ENCODE results near the gene RPP38. TPM values are rescaled to one million over a fixed set of nuclear protein-coding genes. Genes with fewer than 3 reads are reported as not detected.

Gene RPP38
- total and polyA plus RNA-seq, 5 experiments from 2014 or later, result 15.0 to 32.0 (median 19.9) TPM

DNA sequence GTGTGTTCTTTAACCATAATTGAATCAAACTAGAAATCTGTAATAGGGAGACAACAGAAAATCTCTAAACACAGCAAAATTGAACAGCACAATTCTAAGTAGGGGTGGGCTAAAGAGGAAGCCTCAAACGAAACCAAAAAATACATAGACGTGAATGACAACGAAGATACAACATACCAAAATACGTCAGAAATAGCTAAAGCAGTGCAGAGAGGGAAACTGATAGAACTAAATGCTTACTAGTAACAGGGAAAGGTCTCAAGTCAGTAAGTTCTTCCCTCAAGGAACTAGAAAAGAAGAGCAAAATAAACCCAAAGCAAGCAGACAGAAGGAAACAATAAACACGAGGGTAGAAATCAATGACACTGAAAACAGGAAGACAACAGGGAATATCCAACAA is 19.1 kb downstream of the RPP38 start:
- Mint-ChIP-seq H3K36me3 (peaks cover 0 to 26% (median 26%) of the 10 kb centered on the region in 3 donors), H3K4me1 (peaks cover 0 to 7% (median 5%) of the 10 kb centered on the region in 4 donors), H3K9me3 (no peaks in the 10 kb centered on the region), H3K4me3 (no peak overlapping the region), H3K27ac (no peak overlapping the region), H3K27me3 (no peaks in the 10 kb centered on the region)
- POLR2A ChIA-PET, result no interaction called here
- ATAC-seq (no peak), DNase-seq (no peak)

DNA sequence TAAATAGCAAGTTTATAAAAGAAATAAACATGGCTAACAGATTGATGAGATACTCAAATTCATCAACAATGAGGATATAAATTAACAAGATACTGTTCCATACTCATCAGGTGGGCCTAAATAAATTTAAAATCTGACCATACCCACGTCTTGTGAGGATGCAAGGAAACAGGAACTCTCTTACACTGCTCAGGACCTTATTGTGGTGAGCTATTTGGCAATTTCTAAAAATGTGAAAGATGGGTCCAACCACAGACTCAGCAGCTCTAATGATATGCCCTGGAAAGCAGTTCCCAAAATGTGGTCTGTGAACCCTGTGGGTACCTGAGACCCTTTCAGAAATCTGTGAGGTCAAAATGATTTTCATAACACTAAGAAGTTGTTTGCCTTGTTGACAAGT is 21.5 kb downstream of the RPP38 start:
- Mint-ChIP-seq H3K27me3 (no peaks in the 10 kb centered on the region), H3K4me3 (no peak overlapping the region), H3K27ac (peak overlapping the region in 1 of 10 donors; percentile 49), H3K36me3 (peaks cover 0 to 34% (median 20%) of the 10 kb centered on the region in 3 donors), H3K4me1 (peaks cover 0 to 8% (median 4%) of the 10 kb centered on the region in 4 donors), H3K9me3 (no peaks in the 10 kb centered on the region)
- POLR2A ChIA-PET, result no interaction called here
- ATAC-seq, result no peak
- no peak for DNase-seq

DNA sequence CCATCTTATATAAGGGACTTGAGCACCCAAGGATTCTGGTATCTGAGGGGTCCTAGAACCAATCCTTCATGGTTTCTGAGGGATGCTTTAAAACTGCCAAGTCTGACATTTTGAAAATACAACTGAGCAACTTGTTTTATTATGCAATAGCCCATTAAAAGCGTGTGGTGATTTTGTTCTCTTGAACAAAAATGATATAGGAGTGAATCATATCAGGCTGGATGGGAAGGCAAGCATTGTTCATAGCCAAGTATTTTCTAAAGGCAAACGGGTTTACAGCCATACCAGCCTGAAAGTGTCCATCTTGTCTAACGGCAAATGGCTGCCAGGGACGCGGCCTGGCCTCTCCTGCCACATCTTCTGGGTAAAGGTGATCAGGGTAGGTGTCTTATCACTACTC is 23.4 kb downstream of the RPP38 start:
- POLR2A ChIA-PET, result no interaction called here
- Mint-ChIP-seq H3K27ac (no peak overlapping the region), H3K9me3 (no peaks in the 10 kb centered on the region), H3K4me1 (peaks cover 4 to 11% (median 7%) of the 10 kb centered on the region in 4 donors), H3K27me3 (no peaks in the 10 kb centered on the region), H3K4me3 (no peak overlapping the region), H3K36me3 (peaks cover 0 to 39% (median 17%) of the 10 kb centered on the region in 3 donors)
- DNase-seq (no peak), ATAC-seq (no peak)

DNA sequence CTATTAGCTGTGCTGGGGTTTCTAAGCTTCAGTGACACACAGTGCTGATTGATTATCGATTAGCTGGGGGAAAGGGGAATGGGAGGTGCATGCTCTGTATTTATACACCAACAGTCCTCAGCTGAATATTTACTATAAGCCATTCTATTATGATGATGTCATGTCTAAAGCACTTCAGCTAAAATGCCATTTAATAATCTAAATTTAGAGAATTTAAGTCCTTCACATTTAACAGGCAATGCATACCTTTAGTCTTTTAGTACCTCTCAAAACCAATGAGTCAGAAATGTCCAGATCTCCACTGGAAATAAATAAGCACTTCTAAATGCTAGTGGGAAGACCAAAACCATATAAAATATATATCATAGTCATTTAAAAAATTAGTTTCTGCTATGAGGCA is 24.6 kb downstream of the RPP38 start:
- Mint-ChIP-seq H3K4me1 (peaks cover 4 to 8% (median 7%) of the 10 kb centered on the region in 4 donors), H3K27me3 (no peaks in the 10 kb centered on the region), H3K4me3 (no peak overlapping the region), H3K27ac (peak overlapping the region in 2 of 10 donors; percentile 47 to 73), H3K9me3 (no peaks in the 10 kb centered on the region), H3K36me3 (peaks cover 0 to 51% (median 21%) of the 10 kb centered on the region in 3 donors)
- DNase-seq (no peak), ATAC-seq (no peak)
- POLR2A ChIA-PET, result no interaction called here

DNA sequence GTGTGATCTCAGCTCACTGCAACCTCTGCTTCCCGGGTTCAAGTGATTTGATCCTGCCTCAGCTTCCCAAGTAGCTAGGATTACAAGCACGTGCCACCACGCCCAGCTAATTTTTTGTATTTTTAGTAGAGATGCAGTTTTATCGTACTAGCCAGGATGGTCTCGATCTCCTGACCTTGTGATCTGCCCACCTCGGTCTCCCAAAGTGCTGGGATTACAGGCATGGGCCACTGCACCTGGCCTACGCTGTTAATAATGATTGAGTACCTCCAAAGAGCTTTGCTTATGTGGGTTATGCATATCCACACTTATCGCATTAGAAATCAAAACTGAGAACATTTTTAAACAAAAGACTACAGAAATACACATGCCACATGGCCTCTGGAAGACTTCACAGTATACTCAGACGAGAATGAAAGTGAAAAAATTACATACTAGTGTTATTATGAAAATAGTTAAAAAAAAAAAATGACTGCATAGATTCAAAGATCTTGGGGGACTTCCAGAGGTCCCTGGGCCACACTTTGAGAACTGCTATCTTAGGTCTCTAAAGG is 25.4 kb downstream of the RPP38 start:
- Mint-ChIP-seq H3K27me3 (no peaks in the 10 kb centered on the region), H3K27ac (peak overlapping the region in 3 of 10 donors; percentile 25 to 40 (median 37)), H3K36me3 (peaks cover 0 to 55% (median 21%) of the 10 kb centered on the region in 3 donors), H3K9me3 (no peaks in the 10 kb centered on the region), H3K4me3 (no peak overlapping the region), H3K4me1 (peaks cover 4 to 8% (median 7%) of the 10 kb centered on the region in 4 donors)
- POLR2A ChIA-PET, result no interaction called here
- ATAC-seq, result no peak
- no peak for DNase-seq

DNA sequence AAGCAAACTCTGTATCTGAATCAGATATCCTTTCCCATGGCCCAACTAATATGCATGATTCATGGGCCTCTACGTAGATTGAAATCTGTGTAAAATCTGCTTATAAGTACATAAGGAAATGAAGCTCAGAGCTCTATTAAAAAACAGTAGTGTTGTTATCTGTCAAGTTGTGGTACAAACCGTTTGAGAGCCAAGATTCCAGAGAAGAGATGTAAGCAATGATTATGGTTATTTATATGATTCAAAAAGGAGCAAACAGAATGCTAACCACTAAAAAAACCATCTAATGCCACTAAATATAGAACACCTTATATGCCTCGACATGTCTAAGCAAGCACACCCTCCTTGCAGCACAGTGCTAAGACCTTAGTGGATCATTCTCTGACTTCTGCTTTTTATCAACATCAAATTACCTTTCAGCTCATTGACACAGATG is 26.6 kb downstream of the RPP38 start:
- Mint-ChIP-seq H3K27ac (peak overlapping the region in 3 of 10 donors; percentile 1 to 45 (median 28)), H3K9me3 (no peaks in the 10 kb centered on the region), H3K4me1 (peaks cover 4 to 8% (median 6%) of the 10 kb centered on the region in 4 donors), H3K4me3 (no peak overlapping the region), H3K27me3 (no peaks in the 10 kb centered on the region), H3K36me3 (peaks cover 7 to 68% (median 24%) of the 10 kb centered on the region in 3 donors)
- DNase-seq, result no peak
- POLR2A ChIA-PET, result interaction anchor here (0.7 kb wide), 1 partner anchor 48 kb away, joined by 7 read pairs; no protein-coding TSS in a partner anchor
- ATAC-seq, result no peak

DNA sequence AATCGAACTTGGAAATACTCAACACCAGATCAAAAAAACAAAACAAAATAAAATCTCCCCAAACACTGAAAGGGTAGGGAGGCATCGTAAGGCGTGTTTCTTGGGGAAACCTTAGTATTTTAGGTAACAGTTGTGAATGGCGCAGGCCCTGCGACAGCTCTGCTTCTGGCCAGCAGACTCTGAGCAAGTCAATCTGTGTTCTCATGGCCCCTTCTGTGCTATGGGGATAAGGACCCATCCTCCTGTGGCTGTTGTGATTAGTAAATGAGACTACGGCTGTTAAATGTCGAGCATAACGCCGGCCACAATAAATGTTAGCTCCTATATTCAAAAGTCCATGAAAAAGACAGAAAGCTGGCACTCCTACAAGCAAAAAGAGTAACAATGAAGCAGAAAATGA is 27.0 kb downstream of the RPP38 start:
- no peak overlapping the region for H3K4me3 Mint-ChIP-seq
- DNase-seq (no peak), ATAC-seq (no peak)
- H3K27me3 Mint-ChIP-seq, result no peaks in the 10 kb centered on the region
- POLR2A ChIA-PET, result no interaction called here
- H3K27ac Mint-ChIP-seq, result peak overlapping the region in 6 of 10 donors; percentile 1 to 48 (median 36)
- no peaks in the 10 kb centered on the region for H3K9me3 Mint-ChIP-seq
- H3K36me3 Mint-ChIP-seq, result peaks cover 7 to 72% (median 20%) of the 10 kb centered on the region in 3 donors
- H3K4me1 Mint-ChIP-seq, result peaks cover 4 to 8% (median 6%) of the 10 kb centered on the region in 4 donors

DNA sequence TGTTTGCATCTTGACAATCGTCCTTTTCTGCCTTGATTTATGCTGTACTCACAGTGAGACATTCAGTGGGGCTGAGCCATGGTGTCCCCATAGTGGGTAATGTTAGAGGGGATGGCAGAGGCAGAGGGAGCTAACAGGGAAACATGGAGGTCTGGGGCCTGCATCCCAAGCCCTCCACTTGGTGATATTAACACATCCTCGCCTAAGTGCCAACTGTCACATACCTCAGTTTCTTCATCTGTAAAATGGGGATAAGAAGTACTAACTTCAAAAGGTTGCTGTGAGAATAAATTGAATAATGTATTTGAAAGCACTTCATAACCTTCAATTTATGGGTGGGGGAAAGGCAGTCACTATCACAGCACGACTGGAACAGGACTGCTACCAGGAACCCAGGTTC is 27.8 kb downstream of the RPP38 start:
- Mint-ChIP-seq H3K27me3 (no peaks in the 10 kb centered on the region), H3K27ac (peak overlapping the region in 4 of 10 donors; percentile 0 to 49 (median 34)), H3K36me3 (peaks cover 7 to 79% (median 12%) of the 10 kb centered on the region in 3 donors), H3K9me3 (no peaks in the 10 kb centered on the region), H3K4me3 (no peak overlapping the region), H3K4me1 (peaks cover 0 to 6% (median 4%) of the 10 kb centered on the region in 4 donors)
- POLR2A ChIA-PET, result no interaction called here
- DNase-seq, result no peak
- no peak for ATAC-seq

DNA sequence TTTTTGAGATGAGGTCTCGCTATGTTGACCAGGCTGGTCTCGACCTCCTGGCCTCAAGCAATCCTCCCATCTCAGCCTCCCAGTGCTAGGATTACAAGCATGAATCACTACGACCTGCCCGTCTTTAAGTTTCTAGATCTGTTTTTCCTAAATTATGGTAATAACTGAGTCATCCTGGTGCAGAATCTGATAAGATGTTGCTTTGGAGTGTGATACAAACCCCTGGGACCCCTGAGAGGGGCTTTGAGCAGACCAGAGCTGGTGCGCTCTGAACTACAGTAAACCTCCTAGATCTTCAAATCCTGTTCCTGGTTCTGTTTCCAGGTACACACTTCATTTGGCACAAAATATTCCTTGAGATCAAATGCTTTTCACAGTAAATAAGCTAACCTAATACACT is 34.2 kb downstream of the RPP38 start:
- Mint-ChIP-seq H3K27me3 (no peaks in the 10 kb centered on the region), H3K36me3 (peaks cover 16 to 94% (median 34%) of the 10 kb centered on the region in 3 donors), H3K4me3 (no peak overlapping the region), H3K27ac (peak overlapping the region in 4 of 10 donors; percentile 10 to 77 (median 46)), H3K4me1 (peaks cover 0 to 8% (median 3%) of the 10 kb centered on the region in 4 donors), H3K9me3 (no peaks in the 10 kb centered on the region)
- POLR2A ChIA-PET, result no interaction called here
- ATAC-seq (no peak), DNase-seq (no peak)

DNA sequence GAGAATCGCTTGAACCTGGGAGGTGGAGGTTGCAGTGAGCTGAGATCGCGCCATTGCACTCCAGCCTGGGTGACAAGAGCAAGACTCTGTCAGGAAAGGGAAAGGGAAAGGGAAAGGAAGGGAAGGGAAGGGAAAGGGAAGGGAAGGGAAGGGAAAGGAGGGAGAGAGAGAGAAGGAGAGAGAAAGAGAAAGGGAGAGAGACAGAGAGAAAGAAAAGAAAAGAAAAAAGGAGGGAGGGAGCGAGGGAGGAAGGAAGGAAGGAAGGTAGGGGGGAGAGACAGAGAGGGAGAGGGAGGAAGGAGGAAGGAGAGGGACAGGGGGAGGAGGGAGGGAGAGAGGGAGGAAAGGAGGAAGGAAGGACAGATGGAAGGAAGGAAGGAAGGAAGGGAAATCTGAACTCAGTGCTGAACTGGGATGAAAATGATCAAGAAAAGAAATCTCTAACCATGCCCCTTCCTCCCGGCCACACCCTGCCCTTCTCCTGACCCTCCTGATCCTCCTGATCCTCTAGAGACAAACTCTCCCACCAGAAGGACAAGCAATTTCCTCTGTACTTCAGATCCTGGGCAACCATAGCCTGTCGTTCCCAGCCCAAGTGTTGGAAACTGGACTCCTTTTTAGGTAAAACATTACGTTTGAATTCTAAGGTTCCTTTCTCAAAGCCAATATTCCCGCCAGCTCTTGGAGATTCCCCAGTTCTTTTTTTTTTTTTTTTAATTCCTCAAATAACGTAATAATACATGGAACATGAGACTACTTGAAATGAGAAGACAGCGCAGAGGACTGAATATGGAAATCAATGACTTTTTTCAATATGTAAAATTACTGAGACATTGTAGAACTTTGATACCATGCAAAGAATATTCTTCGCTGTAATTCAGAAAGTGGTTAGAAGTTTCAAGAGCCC is 39.2 kb downstream of the RPP38 start:
- no peaks in the 10 kb centered on the region for H3K9me3 Mint-ChIP-seq
- peak overlapping the region in 8 of 10 donors; percentile 24 to 84 (median 66) for H3K27ac Mint-ChIP-seq
- POLR2A ChIA-PET, result interaction anchor here (0.7 kb wide), 1 partner anchor 105 kb away, joined by 3 read pairs; no protein-coding TSS in a partner anchor
- ATAC-seq (no peak), DNase-seq (no peak)
- H3K36me3 Mint-ChIP-seq, result peaks cover 2 to 90% (median 25%) of the 10 kb centered on the region in 3 donors
- peaks cover 13 to 24% (median 16%) of the 10 kb centered on the region in 4 donors for H3K4me1 Mint-ChIP-seq
- H3K27me3 Mint-ChIP-seq, result no peaks in the 10 kb centered on the region
- H3K4me3 Mint-ChIP-seq, result no peak overlapping the region

DNA sequence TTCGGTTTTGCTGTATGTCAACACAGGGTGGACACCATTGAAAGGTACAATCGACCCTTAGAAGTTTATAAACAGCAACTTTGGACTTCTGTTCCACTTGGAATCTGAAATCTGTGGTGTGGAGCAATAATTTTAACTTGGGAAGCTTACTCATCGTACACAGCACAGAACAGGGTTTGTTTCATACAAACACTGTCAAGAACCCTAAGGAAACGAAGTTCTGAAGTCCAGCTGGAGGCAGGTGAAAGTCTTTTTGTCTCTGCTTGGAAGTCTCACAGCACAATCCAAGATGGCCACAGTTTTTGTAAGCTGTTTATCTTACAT is 39.8 kb downstream of the RPP38 start:
- DNase-seq, result no peak
- Mint-ChIP-seq H3K4me3 (no peak overlapping the region), H3K36me3 (peaks cover 0 to 86% (median 23%) of the 10 kb centered on the region in 3 donors), H3K9me3 (no peaks in the 10 kb centered on the region), H3K4me1 (peaks cover 16 to 30% (median 22%) of the 10 kb centered on the region in 4 donors), H3K27me3 (no peaks in the 10 kb centered on the region), H3K27ac (peak overlapping the region in 1 of 10 donors; percentile 39)
- POLR2A ChIA-PET, result no interaction called here
- no peak for ATAC-seq

DNA sequence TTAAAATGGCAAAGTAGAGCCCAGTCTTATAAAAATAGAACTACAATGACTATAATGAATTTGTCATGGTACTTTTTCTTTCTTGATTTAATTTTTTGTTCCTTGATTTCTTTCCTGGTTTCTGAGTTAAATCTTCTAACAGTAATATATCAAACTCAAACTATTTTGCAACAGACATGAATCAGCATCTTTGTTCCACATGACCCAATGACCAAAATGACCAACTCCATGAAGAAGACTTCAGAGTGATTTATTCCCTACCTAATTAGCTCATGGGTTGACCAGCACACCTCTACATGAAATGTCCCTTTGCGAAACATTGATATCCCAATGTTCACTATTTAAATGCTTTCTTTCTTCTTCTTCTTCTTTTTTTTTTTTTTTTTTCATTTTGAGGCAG is 40.5 kb downstream of the RPP38 start:
- Mint-ChIP-seq H3K4me3 (no peak overlapping the region), H3K27ac (peak overlapping the region in 2 of 10 donors; percentile 39 to 59), H3K4me1 (peaks cover 22 to 37% (median 28%) of the 10 kb centered on the region in 4 donors), H3K27me3 (no peaks in the 10 kb centered on the region), H3K9me3 (no peaks in the 10 kb centered on the region), H3K36me3 (peaks cover 0 to 80% (median 23%) of the 10 kb centered on the region in 3 donors)
- POLR2A ChIA-PET, result interaction anchor here (0.7 kb wide), 1 partner anchor 109 kb away, joined by 4 read pairs; no protein-coding TSS in a partner anchor
- DNase-seq (no peak), ATAC-seq (no peak)

DNA sequence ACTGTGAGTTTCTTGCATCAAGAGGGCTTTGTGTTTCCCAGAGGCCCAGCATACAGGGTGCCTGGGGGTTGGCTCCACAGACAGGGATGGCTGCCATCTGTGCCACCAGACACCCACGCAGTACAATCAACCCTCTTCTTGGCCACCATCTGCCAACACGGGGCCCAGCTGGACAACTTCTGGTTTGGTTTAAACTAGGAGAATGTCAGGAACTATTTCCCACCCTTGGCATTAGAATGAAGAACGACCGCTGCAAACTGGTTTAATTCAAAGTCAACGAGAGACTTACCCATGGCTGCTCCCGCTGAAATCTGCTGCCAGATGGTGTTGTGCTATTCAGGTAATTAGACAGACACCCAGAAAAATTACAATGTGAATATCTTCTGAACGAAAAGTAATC is 43.5 kb downstream of the RPP38 start:
- Mint-ChIP-seq H3K4me1 (peaks cover 31 to 59% (median 54%) of the 10 kb centered on the region in 4 donors), H3K27me3 (no peaks in the 10 kb centered on the region), H3K4me3 (peak overlapping the region in 6 of 10 donors; percentile 12 to 73 (median 66)), H3K9me3 (peaks cover 0 to 2% (median 0%) of the 10 kb centered on the region in 9 donors), H3K27ac (peak overlapping the region in 4 of 10 donors; percentile 56 to 82 (median 74)), H3K36me3 (peaks cover 0 to 49% (median 11%) of the 10 kb centered on the region in 3 donors)
- no peak for DNase-seq
- no peak for ATAC-seq
- POLR2A ChIA-PET, result interaction anchor here (1.3 kb wide), 1 partner anchor 26 kb away, joined by 4 read pairs; no protein-coding TSS in a partner anchor
